CD4-positive, alpha-beta T cell treated with Interleukin-15 for 4 hours (primary cell): ENCODE data around the gene DBX2.
"Not testable (repeated sequence)": the region's sequence is repeated elsewhere in the genome, so short reads cannot be mapped to it uniquely, and the experiment has no call there.

ENCODE experiments used
- DNase-seq: peaks from one replicate; pipeline ENCODE4 v3.0.0-alpha.2; 2020; ENCODE audit warnings: low spot score

DBX2 gene

GRCh38 chr12:45010059-45010458 is 40.8 kb downstream of the DBX2 start:
- no peak for DNase-seq

GRCh38 chr12:45008211-45008610 is 42.7 kb downstream of the DBX2 start:
- DNase-seq: no peak

DNA sequence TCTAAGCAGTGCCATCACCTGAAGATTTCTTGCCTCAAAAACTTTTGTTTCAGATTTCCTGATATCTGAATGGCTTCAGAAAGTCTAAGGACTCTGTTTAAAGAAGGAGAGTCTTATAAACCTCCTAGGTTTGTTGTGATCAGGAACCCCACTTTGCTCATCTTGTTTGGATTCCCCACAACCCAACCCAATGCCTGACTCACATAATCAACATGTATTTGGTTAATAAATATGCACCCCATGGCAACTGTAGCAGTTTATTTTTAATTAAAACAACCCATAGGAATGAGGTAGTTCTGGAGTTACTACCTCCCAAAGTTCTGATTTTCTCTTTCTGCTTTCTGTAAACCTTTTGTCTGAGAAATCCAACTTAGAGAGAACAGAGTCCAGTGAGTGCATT is 51.5 kb downstream of the DBX2 start:
- DNase-seq: no peak

GRCh38 chr12:44993161-44993560 is 57.7 kb downstream of the DBX2 start:
- no peak for DNase-seq

DNA sequence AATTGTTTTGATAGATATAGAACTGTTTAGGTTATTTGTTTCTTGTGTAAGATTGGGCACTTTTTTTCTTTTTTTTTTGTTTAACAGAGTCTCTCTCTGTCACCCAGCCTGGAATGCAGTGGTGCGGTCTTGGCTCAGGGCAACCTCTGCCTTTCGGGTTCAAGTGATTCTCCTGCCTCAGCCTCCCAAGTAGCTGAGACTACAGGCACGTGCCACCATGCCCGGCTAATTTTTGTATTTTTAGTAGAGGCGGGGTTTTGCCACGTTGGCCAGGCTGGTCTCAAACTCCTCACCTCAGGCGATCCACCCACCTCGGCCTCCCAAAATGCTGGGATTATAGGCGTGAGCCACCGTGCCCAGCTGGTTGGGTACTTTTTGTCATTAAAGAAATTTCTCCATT is 66.0 kb downstream of the DBX2 start:
- DNase-seq: not testable (repeated sequence)

GRCh38 chr12:44979918-44980317 is 71.0 kb downstream of the DBX2 start:
- DNase-seq: no peak

- DNase-seq: no peak
These were observed 74.7 kb downstream of the DBX2 start for GRCh38 chr12:44976246-44976645.

DNA sequence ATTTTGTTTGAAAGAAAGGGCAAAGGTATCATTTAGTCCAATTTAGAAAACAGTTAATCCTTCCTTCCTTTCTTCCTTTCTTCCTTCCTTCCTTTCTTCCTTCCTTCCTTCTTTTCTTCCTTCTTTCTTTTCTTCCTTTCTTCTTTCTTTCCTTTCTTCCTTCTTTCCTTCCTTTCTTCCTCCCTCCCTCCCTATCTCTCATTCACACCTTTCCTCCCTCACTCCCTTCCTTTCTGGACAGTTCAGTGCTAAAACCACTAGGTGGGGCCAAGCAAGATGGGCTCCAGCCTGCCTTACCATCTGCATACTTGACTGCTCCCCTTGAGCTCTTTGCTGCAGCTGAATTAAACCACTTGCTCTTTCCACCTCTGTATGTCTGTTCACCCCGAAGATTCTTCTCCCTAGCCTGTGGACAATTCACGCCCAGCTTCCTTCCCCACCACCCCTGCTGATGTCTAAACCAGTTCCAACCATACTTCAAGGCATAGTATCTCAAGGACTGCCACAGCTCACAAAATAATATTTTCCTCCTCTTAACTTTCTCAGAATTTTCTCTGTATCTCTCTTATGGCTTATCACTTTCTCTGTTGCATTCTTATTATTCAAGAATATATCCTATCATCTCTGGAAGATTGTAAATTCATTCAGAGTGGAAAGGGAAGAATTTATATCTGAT is 78.0 kb downstream of the DBX2 start:
- DNase-seq: no peak

DNA sequence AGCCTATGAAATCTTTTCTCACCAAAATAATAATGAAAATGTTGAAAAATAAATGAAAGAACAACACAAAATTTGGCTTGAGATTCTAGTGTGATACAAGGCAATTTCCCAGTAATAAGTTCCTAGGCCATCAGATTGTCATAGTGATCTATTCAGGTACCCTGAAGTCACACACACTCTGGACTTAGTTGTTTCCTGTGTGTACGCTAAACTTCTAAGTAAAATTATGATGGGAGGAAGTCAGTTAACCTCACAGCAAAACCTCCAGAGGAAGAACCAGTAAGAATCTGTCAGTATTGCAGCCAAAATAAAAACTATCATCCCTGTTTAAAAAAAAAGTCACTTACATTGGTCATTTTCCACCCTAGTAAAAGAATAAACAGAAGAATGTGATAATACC is 81.9 kb downstream of the DBX2 start:
- DNase-seq: no peak
